Midbrain (tissue), 1 donor: ENCODE measurements around the gene GSE1.

Experiments
- DNase-seq: peaks from one replicate; lab custom pipeline; 2025; lab: John Stamatoyannopoulos, UW

GSE1 gene

DNA sequence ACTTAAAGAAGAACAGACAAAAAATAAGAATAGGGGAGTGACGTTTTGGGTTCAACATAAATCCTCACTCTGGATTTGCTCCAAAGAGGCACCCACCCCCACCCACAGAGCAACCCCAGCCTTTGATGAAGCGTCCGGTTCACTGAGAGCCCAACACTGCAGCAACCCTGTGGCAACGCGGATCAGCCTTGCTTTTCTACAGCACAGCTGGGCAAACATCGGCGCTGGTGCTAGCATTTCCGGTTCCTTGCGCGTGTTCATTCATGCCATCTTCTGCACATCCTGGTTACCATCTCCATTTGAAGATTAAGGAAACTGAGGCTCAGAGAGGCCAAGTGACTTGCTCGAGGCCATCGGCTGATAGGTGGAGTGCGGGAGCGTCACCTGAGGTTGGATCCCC lies 84.3 kb downstream of the GSE1 start:
- DNase-seq = no peak

DNA sequence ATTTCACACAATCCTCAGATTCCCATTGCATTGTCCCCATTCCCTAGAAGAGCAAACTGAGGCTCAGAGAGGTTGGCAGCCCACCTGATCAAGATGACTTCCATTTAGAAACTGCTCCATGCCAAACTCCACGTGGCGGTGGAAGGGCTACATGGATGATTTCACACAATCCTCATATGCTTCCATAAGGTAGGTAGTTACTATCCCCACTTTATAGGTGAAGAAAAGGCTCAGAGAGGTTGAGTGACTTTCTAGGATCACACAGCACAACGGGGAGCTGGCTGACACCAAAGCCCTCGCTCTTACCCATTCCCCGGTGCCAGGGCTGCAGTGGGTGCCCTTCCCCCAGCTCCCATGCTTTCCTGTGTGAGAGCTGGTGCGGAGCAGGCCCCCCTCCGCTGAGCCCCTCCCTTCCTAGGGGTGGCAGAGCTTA lies 85.4 kb downstream of the GSE1 start:
- DNase-seq = no peak

DNA sequence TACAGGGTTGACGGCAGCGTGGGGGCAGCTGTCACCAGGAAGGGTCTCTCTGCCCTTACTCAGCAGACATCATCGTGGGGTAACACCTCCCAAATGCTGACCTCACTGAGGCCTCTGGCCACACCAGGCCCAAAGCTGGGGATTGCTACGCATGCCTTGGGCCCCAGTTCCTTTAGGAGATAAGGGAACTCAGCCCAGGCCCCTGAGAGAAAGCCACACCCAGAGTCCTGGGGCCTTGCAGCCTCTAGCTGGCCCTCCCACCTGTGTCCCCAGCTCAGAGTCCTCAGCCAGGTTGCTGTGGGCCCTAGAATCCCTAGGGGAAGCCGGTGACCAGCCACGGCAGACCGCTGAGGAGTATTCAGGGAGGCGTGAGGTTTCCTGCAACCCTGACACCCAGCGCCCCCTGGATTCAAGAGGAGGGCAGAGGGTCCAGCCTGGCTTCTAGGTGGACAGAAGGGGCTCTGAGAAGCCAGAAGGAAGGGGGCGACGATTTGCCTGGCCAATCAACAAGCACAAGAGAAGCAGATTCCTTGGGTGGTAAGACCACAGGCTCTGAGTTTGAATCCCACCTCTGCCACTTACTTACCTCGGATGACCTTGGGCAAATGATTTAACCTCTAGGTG lies 85.9 kb downstream of the GSE1 start:
- DNase-seq = no peak

DNA sequence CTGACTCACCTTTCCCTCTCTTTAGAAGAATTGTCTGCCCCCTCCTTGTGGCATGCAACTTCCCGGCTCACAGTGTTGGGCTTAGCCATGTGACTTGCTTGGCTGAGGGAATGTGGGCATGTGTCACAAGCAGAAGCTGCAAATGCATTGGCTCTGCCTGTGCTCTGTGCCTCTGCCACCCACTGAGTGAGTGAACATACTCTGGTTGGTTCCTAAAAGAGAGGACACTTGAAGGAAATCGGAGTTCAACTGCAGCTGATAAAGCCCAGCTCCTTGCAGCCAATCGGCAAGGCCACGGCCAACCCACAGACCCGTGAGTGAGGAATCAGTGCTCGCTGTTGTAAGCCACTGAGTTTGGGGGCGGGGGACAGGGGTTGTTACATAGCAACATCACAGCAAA lies 86.5 kb downstream of the GSE1 start:
- peak; percentile 6 for DNase-seq

DNA sequence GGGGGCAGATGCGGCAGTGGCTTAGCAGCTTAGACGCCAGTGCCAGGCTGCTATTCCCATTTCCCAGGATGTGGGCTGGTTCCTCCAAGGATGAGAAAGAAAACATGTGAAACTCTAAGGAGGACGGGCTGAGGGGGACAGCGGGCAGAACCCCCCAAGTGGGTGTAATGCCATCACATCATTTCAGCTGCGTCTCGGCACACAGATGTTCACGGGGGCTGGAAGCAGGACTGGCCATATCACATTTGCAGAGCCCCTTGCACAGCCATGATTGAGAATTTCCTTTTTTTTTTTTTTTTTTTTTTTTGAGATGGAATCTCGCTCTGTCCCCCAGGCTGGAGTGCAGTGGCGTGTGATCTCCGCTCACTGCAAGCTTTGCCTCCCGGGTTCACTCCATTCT lies 90.9 kb downstream of the GSE1 start:
- DNase-seq = no peak

DNA sequence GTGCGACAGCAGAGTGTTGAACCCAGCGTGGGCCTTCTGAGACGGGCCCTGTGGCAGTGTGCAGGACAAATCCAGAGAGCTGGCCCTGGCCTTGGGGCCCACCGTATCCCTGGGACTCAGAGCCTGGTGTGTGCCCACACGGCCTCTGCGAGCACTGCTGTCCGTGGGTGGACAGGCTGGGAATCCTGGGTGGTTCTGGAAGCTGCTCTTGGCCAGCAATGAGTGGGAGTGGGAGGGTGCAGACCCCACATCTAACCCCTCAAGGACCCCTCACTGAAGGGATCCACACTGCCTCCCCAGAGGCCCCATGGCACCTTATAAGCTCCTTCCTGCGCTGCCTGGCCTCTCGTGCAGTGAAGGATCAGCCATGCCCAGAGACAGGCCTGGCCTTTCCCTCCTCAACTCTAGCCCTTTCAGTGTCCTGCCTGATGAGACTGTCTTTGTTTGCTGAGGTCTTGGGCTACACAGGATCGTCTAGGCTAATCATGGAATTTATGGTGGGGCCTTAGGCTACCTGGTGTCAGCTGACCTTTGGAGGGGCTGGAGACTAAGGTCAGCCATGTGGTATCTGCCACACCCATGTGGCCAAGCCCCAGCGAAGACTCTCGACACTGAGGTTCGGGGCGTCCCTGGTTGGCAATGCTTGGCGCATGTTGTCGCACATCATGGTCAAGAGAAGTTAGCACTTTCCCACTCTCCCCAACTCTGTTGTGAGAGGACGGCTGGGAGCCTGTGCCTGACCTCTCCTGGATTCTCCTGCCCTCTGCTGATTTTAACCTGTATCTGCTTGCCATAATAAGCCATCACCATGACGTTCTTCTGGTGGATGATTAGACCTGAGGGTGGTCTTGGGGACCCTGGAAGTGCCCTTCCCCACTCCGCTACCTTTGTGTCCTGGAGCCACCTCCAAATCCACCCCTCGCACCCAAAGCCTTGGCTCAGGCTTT lies 92.1 kb downstream of the GSE1 start:
- DNase-seq = no peak

DNA sequence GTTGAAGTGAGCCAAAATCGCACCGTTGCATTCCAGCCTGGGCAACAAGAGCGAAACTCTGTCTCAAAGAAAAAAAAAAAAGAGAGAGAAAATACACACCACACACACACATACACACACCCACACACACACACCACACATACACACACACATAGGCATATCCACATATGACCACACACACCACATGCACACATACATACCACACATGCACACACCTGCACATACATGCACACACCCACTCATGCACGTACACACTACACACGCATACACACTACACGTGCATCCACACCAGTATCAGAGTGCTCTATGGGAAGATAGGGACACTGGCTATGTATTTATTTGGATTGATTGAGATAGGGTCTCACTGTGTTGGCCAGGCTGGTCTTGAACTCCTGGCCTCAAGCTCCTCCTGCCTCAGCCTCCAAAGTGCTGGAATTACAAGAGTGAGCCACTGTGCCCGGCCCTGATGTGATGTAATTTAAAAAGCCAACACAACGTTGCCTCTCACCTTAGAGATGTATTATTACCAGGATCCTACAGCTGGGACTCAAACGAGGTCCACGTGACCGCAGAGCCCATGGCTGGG lies 93.4 kb downstream of the GSE1 start:
- DNase-seq = no peak

DNA sequence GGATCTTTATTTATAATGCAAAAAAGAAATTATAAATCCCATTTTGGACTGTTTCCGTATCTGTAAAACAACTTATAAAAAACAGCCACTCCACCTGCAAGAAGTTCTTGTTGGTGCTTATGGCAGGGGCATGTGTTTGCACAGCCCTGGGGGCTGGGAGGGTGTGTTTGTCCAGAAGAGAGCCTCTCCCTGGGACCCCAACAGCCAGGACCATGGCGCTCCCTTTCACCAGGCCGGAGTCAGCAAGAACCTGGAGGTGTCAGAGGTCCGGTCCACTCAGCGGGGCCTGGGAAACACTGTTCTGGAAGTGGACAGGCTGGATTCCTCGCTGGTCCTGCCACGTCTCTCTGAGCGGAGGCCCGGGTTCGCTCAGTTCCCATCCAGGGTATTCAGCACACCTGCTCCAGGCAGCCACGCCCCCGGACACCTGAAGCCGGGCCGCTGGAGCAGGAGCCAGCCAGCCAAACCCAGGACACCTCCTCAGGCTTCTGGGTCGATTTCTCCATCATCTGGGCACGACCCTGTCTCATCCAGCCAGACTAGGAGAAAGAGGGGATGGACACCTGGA lies 94.5 kb downstream of the GSE1 start:
- DNase-seq = no peak

DNA sequence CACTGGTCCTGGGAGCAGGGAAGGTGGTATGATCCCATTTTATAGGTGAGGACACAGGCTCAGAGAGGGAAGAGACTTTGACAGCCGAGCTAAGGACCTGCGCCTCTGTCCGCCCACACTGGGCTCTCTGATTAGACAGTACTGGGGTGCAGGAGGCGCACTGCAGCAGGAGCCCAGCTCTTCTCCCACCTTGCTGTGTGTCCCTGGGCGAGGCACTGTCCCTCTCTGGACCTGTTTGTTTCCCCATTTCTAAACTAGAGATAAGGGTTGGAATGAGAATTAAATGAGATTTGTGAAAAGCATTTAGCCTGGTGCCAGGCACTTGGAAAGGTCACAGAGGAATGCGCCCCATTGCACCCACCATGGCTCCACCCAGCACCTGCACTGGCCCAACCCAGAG lies 95.2 kb downstream of the GSE1 start:
- no peak for DNase-seq

DNA sequence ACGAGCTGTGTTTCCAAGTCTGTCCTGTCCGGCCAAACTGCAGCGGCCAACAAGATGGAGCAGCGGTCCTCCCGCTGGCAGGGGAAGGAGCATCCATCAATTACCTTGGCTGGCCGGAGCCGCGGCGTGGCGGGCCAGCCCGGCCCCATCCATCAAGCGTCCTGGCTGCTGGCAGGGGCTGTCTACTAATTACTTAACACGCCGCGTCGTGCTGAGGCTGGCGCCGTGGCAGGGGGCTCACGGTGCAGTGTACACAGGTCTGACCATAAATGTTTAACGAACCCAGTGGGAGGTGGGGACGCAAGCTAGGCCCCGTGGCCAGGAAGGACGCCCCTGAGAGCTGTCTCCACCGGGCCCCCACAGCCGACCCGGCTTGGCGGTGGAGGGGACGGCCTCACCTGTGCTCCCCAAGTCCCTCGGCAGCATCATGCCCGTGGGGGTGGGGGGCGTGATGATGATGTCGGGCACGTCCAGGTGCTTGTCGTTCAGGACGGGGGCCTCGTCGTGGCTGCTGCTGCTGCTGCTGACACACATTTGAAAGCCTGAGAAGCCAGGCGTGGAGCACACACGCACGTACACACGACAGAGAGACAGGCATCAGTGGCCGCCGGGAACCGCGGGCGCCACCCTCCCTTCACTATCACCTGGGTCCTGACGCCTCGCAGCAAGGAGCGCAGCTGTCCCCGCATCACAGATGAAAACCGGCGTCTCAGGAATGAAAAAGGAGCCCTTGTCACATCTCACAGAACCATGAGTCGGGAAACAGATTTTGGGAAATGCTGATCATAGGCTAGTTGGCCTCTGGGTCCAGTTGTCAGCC lies 96.9 kb downstream of the GSE1 start:
- DNase-seq = no peak

DNA sequence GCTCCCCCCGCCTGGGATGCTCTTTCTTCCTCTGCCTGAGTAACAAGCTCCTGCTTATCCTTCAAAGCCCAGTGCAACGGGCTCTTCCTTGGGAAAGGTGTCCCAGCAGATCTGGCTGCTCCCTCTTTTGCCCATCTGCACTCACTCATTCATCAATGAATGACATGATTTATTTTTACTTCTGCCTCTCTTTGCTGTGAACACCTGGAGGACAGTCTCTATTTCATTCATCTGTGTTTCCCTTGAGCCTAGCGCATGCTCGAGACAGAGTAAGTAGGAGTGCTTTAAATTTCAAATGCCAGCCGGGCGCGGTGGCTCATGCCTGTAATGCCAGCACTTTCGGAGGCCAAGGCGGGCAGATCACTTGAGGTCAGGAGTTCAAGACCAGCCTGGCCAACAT lies 97.6 kb downstream of the GSE1 start:
- no peak for DNase-seq

DNA sequence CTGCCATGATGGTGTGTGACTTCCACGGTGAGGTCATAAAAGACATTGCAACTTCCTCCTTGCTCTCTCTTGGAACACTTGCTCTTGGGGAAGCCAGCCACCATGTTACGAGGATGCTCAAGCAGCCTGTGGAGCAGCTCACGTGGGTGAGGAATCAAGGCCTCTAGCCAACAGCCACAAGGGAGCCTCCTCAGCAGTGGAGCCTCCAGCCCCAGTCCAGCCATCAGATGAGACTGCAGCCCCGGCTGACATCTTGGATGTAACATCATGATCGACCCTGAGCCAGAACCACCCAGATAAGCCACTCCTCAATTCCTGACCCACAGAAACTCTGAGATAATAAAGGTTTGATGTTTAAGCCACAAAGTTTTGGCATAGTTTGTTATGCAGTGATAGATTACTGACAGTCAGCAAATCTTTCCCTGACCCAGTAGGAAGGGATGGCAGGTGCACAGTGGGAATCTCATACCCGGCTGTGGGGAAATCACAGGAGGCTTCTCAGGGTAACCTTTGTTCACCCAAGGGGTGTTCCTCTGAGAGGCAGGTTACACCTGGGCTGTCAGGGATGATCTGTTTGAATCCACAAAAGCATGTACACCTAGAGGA lies 99.0 kb downstream of the GSE1 start:
- DNase-seq = no peak

DNA sequence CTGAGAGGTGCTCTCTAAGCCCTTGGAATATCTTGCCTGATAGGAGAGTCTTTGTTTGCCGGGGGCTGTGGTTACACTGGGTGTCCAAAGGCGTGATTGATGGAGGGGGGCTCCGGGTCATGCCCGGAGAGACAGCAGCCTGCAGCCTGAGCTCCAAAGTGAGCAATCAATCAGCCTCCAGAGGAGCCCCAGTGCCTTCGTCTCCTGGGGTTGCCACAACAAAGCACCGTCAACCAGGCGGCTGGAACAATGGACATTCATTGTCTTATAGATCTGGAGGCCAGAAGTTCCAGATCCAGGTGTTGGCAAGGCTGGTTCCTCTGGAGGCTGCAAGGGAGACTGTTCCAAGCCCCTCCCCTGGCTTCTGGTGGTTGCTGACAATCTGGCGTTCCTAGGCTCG lies 99.7 kb downstream of the GSE1 start:
- DNase-seq = no peak

DNA sequence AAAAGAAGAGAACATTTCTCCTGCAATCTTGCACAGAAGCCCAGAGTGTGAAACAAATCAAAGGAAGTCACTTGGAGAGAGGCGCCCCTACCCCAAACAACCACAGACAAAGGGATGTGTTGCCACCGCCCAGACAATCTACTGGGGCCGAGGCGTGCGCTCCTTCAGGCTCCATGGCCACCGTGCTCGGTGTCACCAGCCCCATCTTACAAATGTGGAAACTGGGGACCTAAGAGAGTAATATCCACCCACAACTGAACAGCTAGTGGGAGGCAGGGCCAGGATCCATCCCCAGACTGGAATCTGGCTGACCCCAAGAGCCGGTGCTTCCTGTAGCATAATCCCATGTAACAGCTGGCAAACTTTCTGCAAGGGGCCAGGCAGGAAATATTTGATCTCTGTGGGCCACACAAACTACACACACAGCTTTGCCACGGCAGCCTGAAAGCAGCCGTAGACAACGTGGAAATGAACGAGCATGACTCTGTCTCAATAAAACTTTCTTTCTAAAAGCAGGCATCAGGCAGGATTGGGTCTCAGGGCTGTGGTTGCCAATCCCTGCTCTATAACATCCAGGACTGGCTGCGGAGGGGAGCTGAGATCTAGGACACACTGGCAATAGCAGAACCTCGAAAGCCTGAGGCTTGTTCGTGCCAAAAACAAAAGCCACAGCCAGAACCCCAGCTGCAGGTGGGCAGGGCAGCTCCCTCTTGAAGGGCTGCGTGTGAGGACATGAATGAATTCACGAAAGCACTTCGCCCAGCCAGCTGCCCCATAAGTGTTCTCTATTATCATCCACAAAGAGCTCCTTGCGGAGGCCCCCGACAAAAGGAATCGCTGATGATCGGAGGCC lies 102.3 kb downstream of the GSE1 start:
- no peak for DNase-seq

DNA sequence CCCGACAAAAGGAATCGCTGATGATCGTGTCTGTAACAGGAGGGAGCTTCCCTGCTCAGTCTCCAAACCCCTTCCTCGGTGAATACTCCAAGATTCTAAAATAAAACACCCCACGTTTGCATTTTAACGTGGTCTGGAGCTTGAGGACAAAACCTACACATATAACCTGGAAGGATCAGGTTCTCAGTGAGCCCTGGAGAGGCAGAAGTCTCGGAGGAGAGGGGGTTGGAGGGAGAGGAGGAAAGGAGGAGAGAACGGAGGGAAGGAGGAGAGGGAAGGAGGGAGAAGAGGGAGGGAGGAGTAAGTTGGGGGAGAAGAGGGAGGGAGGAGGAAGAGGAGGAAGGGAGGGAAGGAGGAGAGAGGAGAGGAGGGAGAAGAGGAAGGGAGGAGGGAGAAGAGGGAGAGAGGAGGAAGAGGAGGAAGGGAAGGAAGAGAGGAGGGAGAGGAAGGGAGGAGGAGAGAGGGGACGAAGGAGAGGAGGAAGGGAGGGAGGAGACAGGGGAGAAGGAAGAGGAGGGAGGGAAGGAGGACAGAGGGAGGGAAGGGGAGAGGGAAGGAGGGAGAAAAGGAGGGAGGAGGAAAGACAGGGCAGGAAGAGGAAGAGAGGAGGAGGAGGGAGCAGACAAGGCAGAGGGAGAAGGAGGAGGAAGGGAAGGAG lies 103.0 kb downstream of the GSE1 start:
- DNase-seq = no peak

DNA sequence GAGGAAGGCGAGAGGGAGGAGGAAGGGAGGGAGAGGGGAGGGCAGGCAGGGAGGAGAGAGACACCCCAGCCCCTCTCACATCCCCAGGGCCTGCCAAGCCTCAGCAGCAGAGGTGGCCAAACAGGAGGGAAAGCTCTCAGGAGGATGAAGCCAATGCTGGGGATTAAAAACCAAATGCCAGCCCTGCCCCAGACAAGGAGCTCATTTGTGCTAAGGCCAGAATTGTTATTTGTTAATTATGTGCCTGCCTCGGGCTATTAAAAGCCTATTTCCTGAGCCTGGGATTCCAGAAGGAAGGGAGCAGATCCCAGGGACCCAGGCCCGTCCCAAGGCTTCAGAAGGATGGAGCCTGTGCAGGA lies 103.5 kb downstream of the GSE1 start:
- peak; percentile 39 for DNase-seq

DNA sequence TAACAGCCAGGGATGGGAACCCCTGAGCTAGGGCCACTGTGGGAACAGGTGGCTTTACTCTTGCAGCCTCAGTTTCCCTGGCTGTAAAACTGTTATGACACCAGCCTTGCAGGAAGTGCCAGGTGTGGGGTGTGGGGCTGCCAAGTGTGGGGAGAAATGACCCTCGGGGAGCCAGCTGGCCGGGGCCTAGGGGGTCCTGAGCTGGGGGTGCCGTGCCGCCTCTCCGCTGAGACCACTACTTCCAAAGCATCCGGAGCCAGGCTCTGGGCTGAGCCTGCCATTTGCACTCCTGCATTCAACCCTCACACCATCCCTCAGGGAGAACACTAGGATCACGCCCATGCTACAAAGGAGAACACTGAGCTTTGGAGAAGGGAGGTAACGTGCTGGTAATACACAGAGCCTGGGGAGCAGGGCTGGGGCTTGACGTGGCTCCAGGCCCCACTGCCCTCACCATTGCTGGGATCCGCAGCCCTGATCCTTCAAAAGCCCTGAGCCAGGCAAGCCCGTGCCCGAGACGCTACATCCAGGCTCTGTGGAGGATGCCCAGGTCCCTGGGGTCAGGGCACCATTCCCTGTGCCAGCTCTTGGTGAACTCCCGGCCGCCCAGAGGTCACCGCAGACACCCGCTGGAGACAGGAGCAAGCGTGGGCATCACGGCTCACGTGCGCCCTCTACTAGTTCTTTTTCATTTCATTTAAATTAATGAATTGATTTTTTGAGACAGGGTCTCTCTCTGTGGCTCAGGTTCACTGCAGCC lies 104.5 kb downstream of the GSE1 start:
- DNase-seq = peak; percentile 71

DNA sequence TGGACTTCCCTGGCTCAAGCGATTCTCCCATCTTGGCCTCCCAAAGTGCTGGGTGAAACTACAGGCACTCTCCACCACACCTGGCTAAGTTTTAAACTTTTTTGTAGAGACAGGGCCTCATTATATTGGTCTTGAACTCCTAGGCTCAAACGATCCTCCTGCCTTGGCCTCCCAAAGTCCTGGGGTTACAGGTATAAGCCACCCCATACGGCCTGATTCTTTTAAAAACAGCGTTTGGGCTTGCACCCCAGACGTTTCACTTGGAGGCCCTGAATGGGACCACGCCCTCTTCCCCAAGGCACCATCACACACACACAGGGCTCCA lies 105.0 kb downstream of the GSE1 start:
- no peak for DNase-seq

DNA sequence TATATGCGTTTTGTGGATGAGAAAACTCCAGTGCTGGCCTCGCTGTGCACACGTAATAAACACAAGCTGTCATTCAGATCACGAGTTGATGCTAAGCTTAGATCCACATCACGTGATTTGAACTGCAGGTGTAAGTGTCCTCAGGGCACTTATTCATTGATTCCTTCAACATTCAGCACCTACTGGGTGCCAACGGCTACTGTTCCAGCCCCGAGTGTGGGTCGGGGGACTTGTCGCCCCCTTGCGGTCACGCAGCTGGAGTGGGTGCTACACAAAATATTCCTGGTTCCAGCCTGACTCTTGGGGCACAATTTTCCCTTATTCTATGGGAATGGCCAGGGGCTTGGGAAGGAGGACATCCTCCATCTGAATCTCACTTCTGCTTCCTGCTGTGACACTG lies 105.6 kb downstream of the GSE1 start:
- DNase-seq = no peak
